B cell (primary cell): ENCODE results near the gene NCBP2L. TPM values are rescaled to one million over a fixed set of nuclear protein-coding genes. Genes with fewer than 3 reads are reported as not detected.

Experiments
- ATAC-seq: fragments of 200-7000 bp; cut with Tn5 transposase; one replicate; pipeline ENCODE4 v1.10.0; 2021; ENCODE audit warnings: low read depth, mild to moderate bottlenecking, moderate number of reproducible peaks, moderate library complexity
- CTCF ChIA-PET: fragments of 350-600 bp; sonication (Branson Sonifier 250); formaldehyde crosslinking; loops from one replicate; lab custom pipeline; 2021; ENCODE audit warnings: antibody characterized with exemption, inconsistent platforms; lab: Charles Lee
- POLR2A ChIA-PET: fragments of 350-600 bp; sonication (Branson Sonifier 250); formaldehyde crosslinking; loops from one replicate; lab custom pipeline; 2021; ENCODE audit warnings: antibody characterized with exemption; lab: Charles Lee
- DNase-seq: peaks from one replicate; pipeline ENCODE4 v3.0.0; 2013
- H2AFZ ChIP-seq: 2 replicates; pipeline ENCODE4 v1.6.1; 2012; ENCODE audit warnings: mild to moderate bottlenecking, low read depth, low read length; ENCODE audit not compliant: insufficient read depth, poor library complexity, severe bottlenecking
- H3K27ac ChIP-seq, 2 donors: 1 replicate in 1 of 2; 2 replicates in 1 of 2; pipeline ENCODE4 v1.5.1; 2012 to 2013; ENCODE audit warnings: low read length in 2 of 2, mild to moderate bottlenecking in 2 of 2, moderate library complexity in 1 of 2
- H3K27me3 ChIP-seq, 4 experiments: fragments of 200-600 bp in 1 of 4; sonication (generic) in 1 of 4; replicated peaks in 1 of 4; 1 replicate in 2 of 4; 2 replicates in 2 of 4; pipeline versions ENCODE4 v1.6.1 to v1.7.0; 2013 to 2016; ENCODE audit warnings: low read length in 3 of 4, mild to moderate bottlenecking in 2 of 4, mixed read lengths in 1 of 4, moderate library complexity in 1 of 4; ENCODE audit not compliant: insufficient read depth in 4 of 4, control insufficient read depth in 3 of 4; ENCODE audit errors: control extremely low read depth in 1 of 4
- H3K36me3 ChIP-seq, 2 experiments: replicated peaks in 1 of 2; 1 replicate in 1 of 2; 2 replicates in 1 of 2; pipeline versions ENCODE4 v1.6.1 to v1.7.1; 2013; ENCODE audit warnings: low read length in 1 of 2; ENCODE audit not compliant: insufficient read depth in 2 of 2, control insufficient read depth in 1 of 2; ENCODE audit errors: control extremely low read depth in 1 of 2, extremely low read depth in 1 of 2
- H3K4me1 ChIP-seq, 2 donors: fragments of 200-600 bp in 1 of 2; sonication (generic) in 1 of 2; 1 replicate in 1 of 2; 2 replicates in 1 of 2; pipeline versions ENCODE4 v1.5.1 to v1.6.1; 2013 to 2017; ENCODE audit warnings: low read length in 2 of 2; ENCODE audit not compliant: control insufficient read depth in 2 of 2, insufficient read depth in 2 of 2
- H3K4me2 ChIP-seq: replicated peaks from 2 replicates; pipeline ENCODE3; 2012; ENCODE audit warnings: mild to moderate bottlenecking, low read depth, low read length; ENCODE audit not compliant: poor library complexity, severe bottlenecking
- H3K4me3 ChIP-seq, 5 experiments: fragments of 200-600 bp in 1 of 5; sonication (generic) in 1 of 5; 1 replicate in 3 of 5; 2 replicates in 2 of 5; pipeline versions ENCODE4 v1.5.1 to v1.7.0; 2011 to 2016; ENCODE audit warnings: low read length in 4 of 5, mild to moderate bottlenecking in 4 of 5, low read depth in 2 of 5, control low read depth in 1 of 5, moderate library complexity in 1 of 5; ENCODE audit not compliant: insufficient read depth in 1 of 5; ENCODE audit errors: control extremely low read depth in 1 of 5, extremely low read depth in 1 of 5
- H3K79me2 ChIP-seq: fragments of 200-600 bp; sonication (generic); one replicate; pipeline ENCODE4 v1.6.0; 2016; ENCODE audit warnings: low read length; ENCODE audit not compliant: control insufficient read depth, insufficient read depth
- H3K9ac ChIP-seq: fragments of 200-600 bp; sonication (generic); 2 replicates; pipeline ENCODE4 v1.6.1; 2017; ENCODE audit warnings: mild to moderate bottlenecking, low read length, moderate library complexity
- H3K9me3 ChIP-seq, 3 donors: one replicate each; pipeline versions ENCODE4 v1.6.1 to v1.7.1; 2013; ENCODE audit warnings: low read length in 2 of 3; ENCODE audit not compliant: control insufficient read depth in 2 of 3, insufficient read depth in 1 of 3; ENCODE audit errors: control extremely low read depth in 1 of 3
- H4K20me1 ChIP-seq: 2 replicates; pipeline ENCODE4 v1.6.0; 2012; ENCODE audit warnings: mild to moderate bottlenecking, low read length; ENCODE audit not compliant: insufficient read depth, control insufficient read depth, poor library complexity, severe bottlenecking
- H3K27ac Mint-ChIP-seq: one replicate; pipeline ENCODE4 v1.8.0; 2021; ENCODE audit warnings: mixed read lengths
- H3K27me3 Mint-ChIP-seq: one replicate; pipeline ENCODE4 v1.8.0; 2021; ENCODE audit warnings: mixed read lengths
- H3K4me1 Mint-ChIP-seq: one replicate; pipeline ENCODE4 v1.8.0; 2021; ENCODE audit warnings: mixed read lengths
- H3K4me3 Mint-ChIP-seq: one replicate; pipeline ENCODE4 v1.8.0; 2021; ENCODE audit warnings: mixed read lengths
- H3K9me3 Mint-ChIP-seq: one replicate; pipeline ENCODE4 v1.8.0; 2022; ENCODE audit warnings: mixed read lengths; ENCODE audit not compliant: insufficient read depth
- CTCF ChIP-seq: fragments of 200-600 bp; IDR thresholded peaks from one replicate; pipeline ENCODE4 v1.8.0; 2022; ENCODE audit warnings: antibody characterized with exemption, mild to moderate bottlenecking
- EZH2 ChIP-seq: IDR thresholded peaks from 2 replicates; pipeline ENCODE4 v1.6.1; 2012; ENCODE audit warnings: borderline replicate concordance, low read depth, mild to moderate bottlenecking, moderate library complexity, low read length; ENCODE audit not compliant: insufficient read depth, poor library complexity, severe bottlenecking
- WGBS: methylation state at CpG from one replicate; pipeline ENCODE4 v1.1.5; 2013; ENCODE audit warnings: missing lambda C conversion rate; ENCODE audit not compliant: insufficient coverage; 5-methylcytosine and 5-hydroxymethylcytosine counted together
- intact Hi-C: fragments of 100-400 bp; cut with micrococcal nuclease; formaldehyde crosslinking; loops from one replicate; pipeline ENCODE4 v1.10.0; 2022
- polyA plus RNA-seq: library from polyadenylated mRNA; depleted of rRNA; stranded (reverse); fragments of >200 nt; gene quantifications from 2 replicates; pipeline ENCODE4 v1.2.3, GENCODE V29; 2012
- total RNA-seq, 2 donors: library from RNA; stranded (reverse); fragments of 120-200 nt in 1 of 2; gene quantifications; 1 replicate in 1 of 2; 2 replicates in 1 of 2; pipeline versions ENCODE4 v1.2.3 to v1.2.4, GENCODE V29; 2013 to 2022

The NCBP2L gene
- total and polyA plus RNA-seq, 2 donors (not counting 1 experiment from before 2014, with no cell fraction given) = not detected

GRCh38 chrX:107730991-107731766 is 46.4 kb upstream of the NCBP2L start:
- H3K27ac ChIP-seq = no peak overlapping the region
- H3K4me2 ChIP-seq = no peak overlapping the region
- H3K9me3 ChIP-seq = no peaks in the 10 kb centered on the region
- H2AFZ ChIP-seq = no peak overlapping the region
- Mint-ChIP-seq H3K9me3 (no peaks in the 10 kb centered on the region), H3K27me3 (no peaks in the 10 kb centered on the region), H3K27ac (no peak overlapping the region), H3K4me3 (no peak overlapping the region), H3K4me1 (peaks cover 12% of the 10 kb centered on the region)
- no peaks in the 10 kb centered on the region for H3K36me3 ChIP-seq
- intact Hi-C loops = no loop called here
- no peak for DNase-seq
- ChIA-PET POLR2A (interaction anchor here (0.5 to 1.0 kb wide), 2 partner anchors 11 to 19 kb away, joined by 3 to 4 read pairs; no protein-coding TSS in a partner anchor), CTCF (interaction anchor here (0.9 to 1.3 kb wide), 3 partner anchors 13 to 76 kb away, joined by 3 to 4 read pairs (median 3); partner anchors contain the start of gene TSC22D3)
- no peaks in the 10 kb centered on the region for H3K79me2 ChIP-seq
- no peaks in the 10 kb centered on the region for H4K20me1 ChIP-seq
- H3K27me3 ChIP-seq = no peaks in the 10 kb centered on the region
- no peak overlapping the region for H3K4me3 ChIP-seq
- TF ChIP-seq CTCF = no peak
- no peak for TF ChIP-seq EZH2
- 95% methylated on average over 4 of the region's 9 CpGs for whole genome bisulfite sequencing
- no peak for ATAC-seq
- no peak overlapping the region for H3K9ac ChIP-seq
- peaks cover 0 to 4% of the 10 kb centered on the region in 2 donors for H3K4me1 ChIP-seq
